ENCODE results near the gene HOXB9.

- TF ChIP-seq CTCF (IDR thresholded peaks at IDR 0.05; ENCODE audit: low read depth, low read length, poor library complexity, severe bottlenecking) (no peak), EZH2phosphoT487 (IDR thresholded peaks at IDR 0.05; ENCODE audit: borderline replicate concordance, low read length) (no peak)
These were observed 46.2 kb upstream of the HOXB9 start for GRCh38 chr17:48672340-48672739.
